OCI-LY3 (cell line): ENCODE measurements around the gene STAC2.

ENCODE experiments used
- EZH2phosphoT487 ChIP-seq: fragments of 200-600 bp; shearing (Covaris generic); IDR thresholded peaks from 2 replicates; pipeline ENCODE4 v1.6.1; 2018; ENCODE audit warnings: antibody characterized with exemption, mixed run types, low read depth
- TF ChIP-seq, protein P1 (sequence below): fragments of 200-600, 300-600 bp; sonication (generic); IDR thresholded peaks from 2 replicates; pipeline ENCODE4 v1.5.1; 2014; ENCODE audit warnings: antibody characterized with exemption, low read length, low read depth

DNA sequence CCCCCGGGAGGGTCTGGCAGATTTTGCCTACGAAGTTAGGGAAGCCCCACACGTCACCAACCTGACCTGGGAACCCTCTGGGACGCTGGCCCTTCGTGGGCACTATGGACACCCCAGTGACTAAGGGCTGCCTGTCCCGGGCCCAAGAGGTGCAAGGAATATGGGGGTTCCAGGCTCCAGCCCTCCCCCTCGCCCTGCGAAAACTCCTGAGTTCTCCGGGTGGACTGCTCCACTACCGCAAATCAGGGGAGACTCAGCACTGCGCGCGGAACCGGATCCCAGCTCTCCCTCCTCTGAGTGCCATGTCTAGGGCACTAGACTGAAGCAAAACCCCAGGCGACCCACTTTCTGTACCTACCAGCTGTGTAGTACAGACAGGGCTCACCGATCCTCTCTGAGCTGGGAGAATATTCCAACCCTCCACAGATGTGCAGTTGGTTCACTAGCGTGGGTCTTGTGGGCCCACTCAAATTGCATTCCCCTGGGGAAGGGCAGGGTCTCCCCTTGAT lies 59.9 kb downstream of the STAC2 start, which contains the start of gene ARL5C:
- TF ChIP-seq, protein P1, sequence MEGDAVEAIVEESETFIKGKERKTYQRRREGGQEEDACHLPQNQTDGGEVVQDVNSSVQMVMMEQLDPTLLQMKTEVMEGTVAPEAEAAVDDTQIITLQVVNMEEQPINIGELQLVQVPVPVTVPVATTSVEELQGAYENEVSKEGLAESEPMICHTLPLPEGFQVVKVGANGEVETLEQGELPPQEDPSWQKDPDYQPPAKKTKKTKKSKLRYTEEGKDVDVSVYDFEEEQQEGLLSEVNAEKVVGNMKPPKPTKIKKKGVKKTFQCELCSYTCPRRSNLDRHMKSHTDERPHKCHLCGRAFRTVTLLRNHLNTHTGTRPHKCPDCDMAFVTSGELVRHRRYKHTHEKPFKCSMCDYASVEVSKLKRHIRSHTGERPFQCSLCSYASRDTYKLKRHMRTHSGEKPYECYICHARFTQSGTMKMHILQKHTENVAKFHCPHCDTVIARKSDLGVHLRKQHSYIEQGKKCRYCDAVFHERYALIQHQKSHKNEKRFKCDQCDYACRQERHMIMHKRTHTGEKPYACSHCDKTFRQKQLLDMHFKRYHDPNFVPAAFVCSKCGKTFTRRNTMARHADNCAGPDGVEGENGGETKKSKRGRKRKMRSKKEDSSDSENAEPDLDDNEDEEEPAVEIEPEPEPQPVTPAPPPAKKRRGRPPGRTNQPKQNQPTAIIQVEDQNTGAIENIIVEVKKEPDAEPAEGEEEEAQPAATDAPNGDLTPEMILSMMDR, result no peak
- no peak for TF ChIP-seq EZH2phosphoT487
